Measurements from ENCODE around the gene EFHC1.

Gene EFHC1

GRCh38 chr6:52536424-52536916 lies 116.3 kb downstream of the EFHC1 start:
- Histone ChIP-seq H3K4me3 (no peak overlapping the region), H3K36me3 (ENCODE audit: insufficient read depth, low read length) (no peaks in the 10 kb centered on the region), H3K27ac (no peak overlapping the region), H3K9ac (ENCODE audit: insufficient read length) (no peak overlapping the region), H3K9me3 (ENCODE audit: low read depth, low read length) (no peaks in the 10 kb centered on the region)
- TF ChIP-seq EZH2 (IDR thresholded peaks at IDR 0.05), result no peak
- TF ChIP-seq FOXP2 (optimal IDR thresholded peaks at IDR 0.05; ENCODE audit: control extremely low read depth, extremely low read length, insufficient read depth), result no peak
- no peak for TF ChIP-seq POLR2AphosphoS5 (IDR thresholded peaks at IDR 0.05; ENCODE audit: borderline replicate concordance, low read depth, low read length)
- DNase-seq (ENCODE audit: low read depth, low spot score), result no peak

- DNase-seq (ENCODE audit: low read depth, low spot score), result no peak
- TF ChIP-seq EZH2 (IDR thresholded peaks at IDR 0.05), result no peak
- no peak for TF ChIP-seq FOXP2 (optimal IDR thresholded peaks at IDR 0.05; ENCODE audit: control extremely low read depth, extremely low read length, insufficient read depth)
- no peak for TF ChIP-seq POLR2AphosphoS5 (IDR thresholded peaks at IDR 0.05; ENCODE audit: borderline replicate concordance, low read depth, low read length)
- Histone ChIP-seq H3K4me3 (no peak overlapping the region), H3K9me3 (ENCODE audit: low read depth, low read length) (no peaks in the 10 kb centered on the region), H3K27ac (no peak overlapping the region), H3K9ac (ENCODE audit: insufficient read length) (no peak overlapping the region), H3K36me3 (ENCODE audit: insufficient read depth, low read length) (no peaks in the 10 kb centered on the region)
These were observed 117.0 kb downstream of the EFHC1 start for GRCh38 chr6:52537001-52537753.

- DNase-seq (ENCODE audit: low read depth, low spot score), result no peak
- no peaks in the 10 kb centered on the region for H3K36me3 ChIP-seq (ENCODE audit: insufficient read depth, low read length)
- H3K9ac ChIP-seq (ENCODE audit: insufficient read length), result no peak overlapping the region
- H3K27ac ChIP-seq, result no peak overlapping the region
- TF ChIP-seq POLR2AphosphoS5 (IDR thresholded peaks at IDR 0.05; ENCODE audit: borderline replicate concordance, low read depth, low read length), result no peak
- TF ChIP-seq FOXP2 (optimal IDR thresholded peaks at IDR 0.05; ENCODE audit: control extremely low read depth, extremely low read length, insufficient read depth), result no peak
- no peak for TF ChIP-seq EZH2 (IDR thresholded peaks at IDR 0.05)
- no peaks in the 10 kb centered on the region for H3K9me3 ChIP-seq (ENCODE audit: low read depth, low read length)
- no peak overlapping the region for H3K4me3 ChIP-seq
These were observed 118.2 kb downstream of the EFHC1 start for GRCh38 chr6:52538252-52538900.

DNA sequence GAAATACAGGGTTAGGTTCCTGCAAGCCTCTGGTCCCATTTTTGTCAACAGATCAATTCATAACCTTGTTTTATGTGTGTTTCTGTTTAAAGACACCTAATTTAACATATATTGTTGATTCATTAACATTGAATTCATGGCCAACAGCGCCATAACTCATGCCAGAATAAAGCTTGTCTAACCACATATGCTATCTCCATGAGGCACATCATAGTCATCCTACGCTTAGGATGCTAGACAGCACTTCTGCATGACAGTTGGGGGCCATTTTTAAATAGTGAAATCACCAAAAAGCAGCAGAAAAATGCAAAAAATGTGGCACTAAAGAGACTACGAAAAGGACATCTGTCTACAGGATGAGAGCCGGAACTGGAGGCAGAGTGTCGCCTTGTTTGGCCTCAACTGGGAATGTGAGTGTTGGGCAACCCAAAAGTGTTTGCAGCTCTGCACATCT lies 118.8 kb downstream of the EFHC1 start:
- DNase-seq (ENCODE audit: low read depth, low spot score), result no peak
- no peak overlapping the region for H3K9ac ChIP-seq (ENCODE audit: insufficient read length)
- H3K4me3 ChIP-seq, result no peak overlapping the region
- no peaks in the 10 kb centered on the region for H3K36me3 ChIP-seq (ENCODE audit: insufficient read depth, low read length)
- TF ChIP-seq FOXP2 (optimal IDR thresholded peaks at IDR 0.05; ENCODE audit: control extremely low read depth, extremely low read length, insufficient read depth) (no peak), POLR2AphosphoS5 (IDR thresholded peaks at IDR 0.05; ENCODE audit: borderline replicate concordance, low read depth, low read length) (no peak)
- H3K9me3 ChIP-seq (ENCODE audit: low read depth, low read length), result no peaks in the 10 kb centered on the region
- H3K27ac ChIP-seq, result no peak overlapping the region

- no peak for DNase-seq (ENCODE audit: low read depth, low spot score)
- Histone ChIP-seq H3K36me3 (ENCODE audit: insufficient read depth, low read length) (no peaks in the 10 kb centered on the region), H3K27ac (no peak overlapping the region), H3K4me3 (no peak overlapping the region), H3K9me3 (ENCODE audit: low read depth, low read length) (no peaks in the 10 kb centered on the region), H3K9ac (ENCODE audit: insufficient read length) (no peak overlapping the region)
- TF ChIP-seq FOXP2 (optimal IDR thresholded peaks at IDR 0.05; ENCODE audit: control extremely low read depth, extremely low read length, insufficient read depth), result no peak
- no peak for TF ChIP-seq EZH2 (IDR thresholded peaks at IDR 0.05)
- TF ChIP-seq POLR2AphosphoS5 (IDR thresholded peaks at IDR 0.05; ENCODE audit: borderline replicate concordance, low read depth, low read length), result no peak
These were observed 119.5 kb downstream of the EFHC1 start for GRCh38 chr6:52539607-52540006.

DNA sequence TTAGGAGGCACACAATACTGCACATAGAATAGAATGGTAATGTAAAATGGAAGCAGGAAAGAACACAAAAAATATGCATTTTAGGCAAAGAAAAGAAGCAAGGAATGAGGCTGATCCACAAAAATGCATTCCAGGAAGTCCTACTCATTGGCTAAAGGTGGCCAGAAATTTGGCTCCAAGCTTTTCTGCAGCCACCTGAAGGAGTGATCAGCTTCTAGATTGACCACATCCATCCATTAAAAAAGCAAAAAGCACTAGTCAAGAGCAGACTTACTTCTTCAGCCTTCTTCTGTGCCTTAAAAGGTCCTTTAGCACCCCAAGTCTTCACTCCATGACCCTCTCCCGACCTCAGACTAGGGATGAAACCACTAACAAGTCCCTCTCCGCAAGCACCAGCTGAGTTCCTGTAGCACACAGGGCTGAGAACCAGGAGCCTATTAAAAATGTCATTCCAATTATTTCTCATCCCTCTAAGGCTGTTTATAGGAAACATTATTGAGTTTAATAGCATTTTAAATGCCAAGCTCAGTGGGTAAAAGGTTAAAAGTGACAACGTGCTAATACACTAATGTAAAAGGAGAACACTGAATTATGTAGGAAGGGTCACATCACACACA lies 120.3 kb downstream of the EFHC1 start:
- H3K4me3 ChIP-seq, result no peak overlapping the region
- H3K9ac ChIP-seq (ENCODE audit: insufficient read length), result no peak overlapping the region
- no peak for DNase-seq (ENCODE audit: low read depth, low spot score)
- no peaks in the 10 kb centered on the region for H3K9me3 ChIP-seq (ENCODE audit: low read depth, low read length)
- H3K27ac ChIP-seq, result no peak overlapping the region
- H3K36me3 ChIP-seq (ENCODE audit: insufficient read depth, low read length), result no peaks in the 10 kb centered on the region
- no peak for TF ChIP-seq EZH2 (IDR thresholded peaks at IDR 0.05)
- TF ChIP-seq FOXP2 (optimal IDR thresholded peaks at IDR 0.05; ENCODE audit: control extremely low read depth, extremely low read length, insufficient read depth), result no peak
- no peak for TF ChIP-seq POLR2AphosphoS5 (IDR thresholded peaks at IDR 0.05; ENCODE audit: borderline replicate concordance, low read depth, low read length)

DNA sequence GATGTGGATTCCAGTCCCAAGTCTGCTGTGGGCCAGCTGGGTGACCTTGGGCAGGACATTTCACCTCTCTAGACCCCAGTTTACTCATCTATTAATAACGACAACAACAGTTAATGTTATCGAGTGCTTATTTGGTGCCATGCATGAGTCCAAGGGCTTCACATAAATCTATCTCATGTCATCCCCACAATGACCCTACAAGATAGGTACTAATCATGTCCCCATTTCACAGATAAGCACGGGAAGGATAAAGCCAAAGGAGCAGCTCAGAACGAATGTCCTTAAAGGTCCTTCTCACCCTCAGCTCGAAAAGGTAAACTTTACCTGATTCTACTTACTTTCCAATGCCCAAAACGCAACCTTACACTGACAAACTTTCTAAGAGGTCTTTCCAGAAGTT lies 121.0 kb downstream of the EFHC1 start:
- H3K9ac ChIP-seq (ENCODE audit: insufficient read length), result no peak overlapping the region
- no peak overlapping the region for H3K27ac ChIP-seq
- TF ChIP-seq POLR2AphosphoS5 (IDR thresholded peaks at IDR 0.05; ENCODE audit: borderline replicate concordance, low read depth, low read length) (no peak), FOXP2 (optimal IDR thresholded peaks at IDR 0.05; ENCODE audit: control extremely low read depth, extremely low read length, insufficient read depth) (no peak), EZH2 (IDR thresholded peaks at IDR 0.05) (no peak)

DNA sequence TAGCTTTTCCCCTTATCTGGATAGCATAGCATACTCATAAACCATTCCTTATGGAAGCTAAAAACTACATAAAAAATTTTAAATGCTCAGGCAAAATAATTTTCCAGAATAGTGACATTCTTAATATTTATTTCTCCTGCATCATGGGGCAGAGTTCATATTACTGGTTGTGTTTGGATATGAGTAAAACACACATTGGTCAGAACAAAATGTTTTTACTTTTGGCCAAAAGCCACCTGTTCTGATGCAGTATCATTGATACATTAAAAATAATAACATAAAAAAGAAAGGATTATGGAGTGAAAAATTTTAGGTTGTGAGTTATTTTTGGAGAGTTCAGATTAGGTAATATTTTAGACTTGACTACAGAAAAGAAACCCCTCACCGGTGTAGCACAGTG lies 123.1 kb downstream of the EFHC1 start:
- no peak for DNase-seq (ENCODE audit: low read depth, low spot score)
- TF ChIP-seq FOXP2 (optimal IDR thresholded peaks at IDR 0.05; ENCODE audit: control extremely low read depth, extremely low read length, insufficient read depth) (no peak), EZH2 (IDR thresholded peaks at IDR 0.05) (no peak), POLR2AphosphoS5 (IDR thresholded peaks at IDR 0.05; ENCODE audit: borderline replicate concordance, low read depth, low read length) (no peak)
- Histone ChIP-seq H3K36me3 (ENCODE audit: insufficient read depth, low read length) (no peaks in the 10 kb centered on the region), H3K9ac (ENCODE audit: insufficient read length) (no peak overlapping the region), H3K4me3 (no peak overlapping the region), H3K9me3 (ENCODE audit: low read depth, low read length) (no peaks in the 10 kb centered on the region), H3K27ac (no peak overlapping the region)

More for the DNA sequence above, 121.0 kb downstream of the EFHC1 start:
- no peak overlapping the region for H3K4me3 ChIP-seq
- no peaks in the 10 kb centered on the region for H3K9me3 ChIP-seq (ENCODE audit: low read depth, low read length)
- H3K36me3 ChIP-seq (ENCODE audit: insufficient read depth, low read length), result no peaks in the 10 kb centered on the region
- DNase-seq (ENCODE audit: low read depth, low spot score), result no peak

Measured in SK-N-MC (cell line).